Spleen (tissue), 7 donors: ENCODE measurements around the gene B4GALT4.

Experiments used
- CTCF ChIP-seq, 11 experiments: fragments of 200-600 bp in 7 of 11; fragments of 450-650 bp in 4 of 11; sonication (generic) in 4 of 11; IDR thresholded peaks in 8 of 11; conservative IDR thresholded peaks in 3 of 11; 1 replicate in 7 of 11; 2 replicates in 4 of 11; pipeline versions ENCODE4 v1.4.0 to v1.8.0; 2016 to 2021; ENCODE audit warnings: antibody characterized with exemption in 11 of 11, inconsistent platforms in 4 of 11, mild to moderate bottlenecking in 1 of 11
- POLR2A ChIP-seq, 3 donors: fragments of 450-650 bp; IDR thresholded peaks; one replicate each; pipeline ENCODE4 v1.5.1; 2017; ENCODE audit warnings: antibody characterized with exemption in 3 of 3, mild to moderate bottlenecking in 1 of 3
- POLR2AphosphoS5 ChIP-seq, 3 donors: sonication (generic); formaldehyde crosslinking; IDR thresholded peaks; one replicate each; pipeline ENCODE4 v1.5.1; 2017; ENCODE audit warnings: antibody characterized with exemption in 3 of 3
- donor health status: DM: no; HTN: no; CAD: no; lungs with moderate emphysema.
- donor health status: DM: no; HTN: no; CAD: no.
- donor health status: DM: no; HTN: no; CAD: no.

- TF ChIP-seq CTCF (IDR thresholded peaks at IDR 0.05 in 8 of 11, conservative IDR thresholded peaks at IDR 0.05 in 3 of 11) (no peak), POLR2A (IDR thresholded peaks at IDR 0.05) (no peak), POLR2AphosphoS5 (IDR thresholded peaks at IDR 0.05) (no peak)
Measured at GRCh38 chr3:119184111-119184510, 56.6 kb downstream of the B4GALT4 start.
